ENCODE measurements around the gene SLC35F5.

GRCh38 chr2:113799375-113799774 is 42.9 kb upstream of the SLC35F5 start:
- TF ChIP-seq POLR2A (IDR thresholded peaks at IDR 0.05) (no peak), CTCF (IDR thresholded peaks at IDR 0.05) (no peak)
